Fibroblast of skin of abdomen (primary cell): ENCODE measurements around the gene AKR1B1. TPM values are rescaled to one million over a fixed set of nuclear protein-coding genes. Genes with fewer than 3 reads are reported as not detected.
A peak's percentile ranks its signal among the peaks of the same experiment; 100 is the strongest.
"Not testable (repeated sequence)": the region's sequence is repeated elsewhere in the genome, so short reads cannot be mapped to it uniquely, and the experiment has no call there.

Experiments
- DNase-seq: peaks from one replicate; pipeline ENCODE4 v3.0.0-alpha.2; 2013
- polyA plus RNA-seq, 2 experiments: library from polyadenylated mRNA; unstranded; fragments of 120-200 nt; gene quantifications; one replicate each; pipeline ENCODE4 v1.2.1, GENCODE V29; 2013; ENCODE audit not compliant: insufficient read length in 2 of 2

Gene AKR1B1
- 182 TPM for polyA plus RNA-seq (2013, experiment 1 of 2; ENCODE audit: insufficient read length)
- 180 TPM for polyA plus RNA-seq (2013, experiment 2 of 2; ENCODE audit: insufficient read length)

DNA sequence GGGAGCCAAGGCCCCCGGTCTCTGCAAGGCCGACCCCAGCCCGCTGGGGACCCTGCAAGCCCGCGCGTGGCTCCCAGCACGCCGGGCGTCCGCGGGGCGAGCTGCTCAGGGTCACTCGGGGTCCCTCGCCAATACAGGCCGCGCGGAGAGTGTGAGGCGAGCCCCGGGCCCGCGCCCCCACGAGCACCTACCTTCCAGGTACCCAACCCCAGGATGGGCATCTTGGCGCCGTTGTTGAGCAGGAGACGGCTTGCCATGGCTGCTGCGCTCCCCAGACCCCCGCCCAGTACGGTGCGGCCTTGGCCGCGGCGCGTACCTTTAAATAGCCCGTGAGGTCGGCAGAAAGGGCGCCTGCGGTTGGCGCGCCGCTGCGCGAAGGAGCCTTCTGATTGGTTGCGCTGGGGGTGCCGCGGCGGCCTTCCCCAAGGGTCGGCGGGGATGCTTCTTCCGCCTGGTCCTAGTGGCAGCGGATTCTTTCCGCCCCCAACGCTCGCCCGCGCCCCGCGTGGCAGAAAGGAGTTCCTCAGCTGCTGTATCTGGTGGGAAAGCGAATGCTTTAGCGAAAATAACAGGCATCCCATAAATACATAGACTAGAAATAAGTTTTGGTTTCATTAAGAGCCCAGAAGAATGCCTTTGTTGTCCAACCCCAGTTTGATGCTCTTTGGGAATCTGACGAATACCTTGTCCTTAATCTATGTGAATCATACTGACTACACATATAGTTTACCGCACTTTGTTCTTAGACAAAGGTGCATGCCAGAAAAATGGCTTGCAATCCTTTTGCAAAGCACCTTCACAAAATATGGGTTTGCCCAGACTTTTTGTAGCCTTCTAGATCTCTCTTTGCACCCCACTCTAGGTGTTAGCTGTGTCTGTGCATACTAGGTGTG is at the start of gene AKR1B1:
TSS of gene AKR1B1 (minus strand) at position 295 of the 893 bp plus-strand sequence. CDS start at position 257, 38 bp downstream.
- peak; percentile 93 for DNase-seq

DNA sequence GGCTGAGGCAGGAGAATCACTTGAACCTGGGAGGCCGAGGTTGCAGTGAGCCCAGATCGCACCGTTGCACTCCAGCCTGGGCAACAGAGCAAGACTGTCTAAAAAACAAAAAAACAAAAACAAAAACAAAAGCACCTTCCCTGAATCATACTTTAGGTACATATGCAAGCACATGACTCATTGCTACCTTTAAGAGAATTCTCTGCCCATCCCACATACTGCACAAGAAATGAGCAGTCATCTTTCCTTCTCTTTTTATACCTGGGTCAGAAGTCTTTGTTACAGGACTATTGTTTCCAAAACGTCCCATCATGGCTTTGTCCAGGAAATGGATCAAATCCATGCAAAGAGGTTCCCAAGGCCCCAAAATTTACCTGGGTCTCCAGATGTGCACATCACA is 47.0 kb upstream of the AKR1B1 start:
- DNase-seq = no peak

DNA sequence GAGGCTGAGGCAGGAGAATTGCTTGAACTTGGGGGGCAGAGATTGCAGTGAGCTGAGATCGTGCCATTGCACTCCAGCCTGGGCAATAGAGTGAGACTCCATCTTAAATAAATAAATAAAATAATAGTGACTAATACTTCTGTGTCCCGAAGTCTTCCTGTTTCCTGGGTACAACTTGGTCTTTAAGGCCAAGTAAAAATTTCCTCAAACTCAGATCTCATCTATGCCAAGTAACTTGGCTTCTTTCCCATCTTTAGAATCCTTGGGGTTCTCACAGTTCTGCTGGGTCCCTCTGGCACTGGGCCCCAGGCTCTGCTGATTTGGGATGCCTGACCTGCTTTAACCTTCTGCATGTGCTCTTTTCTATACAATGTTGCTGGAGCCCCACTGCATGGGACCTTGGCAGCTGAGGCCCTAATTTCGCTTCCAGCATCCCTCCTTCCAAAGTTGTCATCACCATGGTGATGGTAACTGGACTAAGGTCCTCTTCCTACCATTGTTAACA is 45.8 kb upstream of the AKR1B1 start:
- no peak for DNase-seq

DNA sequence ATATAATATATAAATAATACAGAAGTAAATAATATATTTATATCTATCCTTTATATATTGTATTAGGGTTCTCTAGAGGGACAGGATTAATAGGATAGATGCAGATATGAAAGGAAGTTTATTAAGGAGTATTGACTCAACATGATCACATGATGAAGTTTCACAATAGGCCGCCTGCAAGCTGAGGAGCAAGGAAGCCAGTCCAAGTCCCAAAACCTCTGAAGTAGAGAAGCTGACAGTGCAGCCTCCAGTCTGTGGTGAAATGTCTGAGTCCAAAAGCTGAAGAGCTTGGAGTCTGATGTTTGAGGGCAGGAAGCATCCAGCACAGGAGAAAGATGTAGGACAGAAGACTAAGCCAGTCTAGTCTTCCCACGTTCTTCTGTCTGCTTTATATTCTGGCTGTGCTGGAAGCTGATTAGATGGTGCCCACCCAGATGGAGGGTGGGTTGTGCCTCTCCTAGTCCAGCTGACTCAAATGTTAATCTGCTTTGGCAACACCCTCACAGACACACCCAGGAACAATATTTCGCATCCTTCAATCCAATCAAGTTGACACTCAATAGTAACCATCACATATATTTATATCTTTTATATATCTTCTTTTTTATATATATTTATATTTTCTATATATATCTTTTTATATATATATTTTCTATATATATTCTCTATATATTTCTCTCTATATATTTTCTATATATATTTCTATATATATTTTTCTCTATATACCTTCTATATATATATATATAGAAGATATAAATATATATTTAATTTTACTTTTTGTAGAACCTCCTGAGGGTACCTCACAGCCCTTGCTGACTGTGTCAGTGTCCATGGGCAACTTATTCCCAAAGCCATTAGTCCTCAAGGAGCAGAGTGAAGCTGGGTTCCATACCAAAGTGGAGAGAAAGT is 43.8 kb upstream of the AKR1B1 start:
- peak; percentile 11 for DNase-seq

DNA sequence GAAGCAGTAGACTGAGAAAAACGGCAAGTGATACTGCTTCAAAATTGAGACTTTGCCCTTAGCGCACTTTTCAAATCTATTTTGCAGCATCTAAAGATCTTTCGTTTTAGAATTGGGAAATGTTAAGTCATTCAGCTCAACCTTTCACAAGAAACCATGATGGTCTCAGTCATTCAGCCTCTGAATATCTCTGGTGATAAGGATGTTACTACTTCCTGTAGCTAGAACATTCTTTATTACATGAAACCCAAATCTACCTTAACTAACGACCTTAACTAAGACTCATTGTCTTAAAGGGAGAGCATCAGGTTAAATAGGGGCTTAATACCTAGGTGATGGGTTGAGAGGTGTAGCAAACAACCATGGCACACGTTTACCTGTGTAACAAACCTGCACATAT is 42.1 kb upstream of the AKR1B1 start:
- no peak for DNase-seq

DNA sequence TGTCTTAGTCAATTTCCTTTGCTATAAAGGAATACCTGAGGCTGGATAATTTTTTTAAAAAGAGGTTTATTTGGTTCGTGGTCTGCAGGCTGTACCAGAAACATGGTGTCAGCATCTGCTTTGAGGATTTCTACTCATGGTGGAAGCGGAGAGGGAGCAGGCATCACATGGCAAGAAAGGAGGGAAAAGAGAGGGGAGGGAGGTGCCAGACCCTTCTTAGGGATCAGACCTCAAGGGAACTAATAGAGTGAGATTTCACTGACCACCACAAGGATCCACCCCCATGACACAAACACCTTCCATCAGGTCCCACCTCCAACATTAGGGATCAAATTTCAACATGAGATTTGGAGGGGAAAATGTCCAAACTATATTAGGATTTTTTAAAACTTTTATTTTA is 41.5 kb upstream of the AKR1B1 start:
- no peak for DNase-seq

DNA sequence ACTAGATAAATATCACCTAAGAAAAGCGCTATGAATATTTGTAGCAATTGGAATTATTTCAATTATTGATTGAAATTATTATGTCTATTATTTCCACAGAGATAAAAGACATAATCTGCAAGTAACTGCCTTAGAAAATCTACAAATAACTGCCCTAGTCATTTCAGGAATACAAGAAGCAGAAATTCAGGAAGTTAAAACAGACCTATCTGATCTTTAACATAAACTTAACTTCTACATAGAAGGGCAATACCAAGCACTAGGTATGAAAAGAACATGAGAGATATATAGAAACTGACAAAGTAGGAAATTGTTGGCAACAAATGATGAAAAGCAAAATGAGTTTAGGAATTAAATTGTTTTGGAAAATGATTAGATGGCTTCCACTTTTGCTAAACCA is 36.6 kb upstream of the AKR1B1 start:
- DNase-seq = no peak

DNA sequence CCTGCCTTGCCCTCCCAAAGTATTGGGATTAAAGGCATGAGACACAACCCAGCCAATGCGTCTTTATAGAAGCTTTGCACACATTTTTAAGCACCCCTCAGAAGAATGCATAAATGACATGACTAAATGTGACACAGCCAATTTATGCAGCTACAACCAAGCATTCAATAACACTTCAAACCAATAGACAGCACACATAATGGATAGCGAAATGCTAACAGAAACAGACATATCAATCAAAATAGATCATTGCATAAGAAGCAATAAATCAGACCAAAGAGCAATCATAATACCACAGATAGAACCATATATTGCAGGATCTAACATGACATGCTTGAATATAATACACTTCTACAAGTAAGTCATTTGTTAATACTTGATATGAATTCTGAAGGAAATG is 34.2 kb upstream of the AKR1B1 start:
- no peak for DNase-seq

DNA sequence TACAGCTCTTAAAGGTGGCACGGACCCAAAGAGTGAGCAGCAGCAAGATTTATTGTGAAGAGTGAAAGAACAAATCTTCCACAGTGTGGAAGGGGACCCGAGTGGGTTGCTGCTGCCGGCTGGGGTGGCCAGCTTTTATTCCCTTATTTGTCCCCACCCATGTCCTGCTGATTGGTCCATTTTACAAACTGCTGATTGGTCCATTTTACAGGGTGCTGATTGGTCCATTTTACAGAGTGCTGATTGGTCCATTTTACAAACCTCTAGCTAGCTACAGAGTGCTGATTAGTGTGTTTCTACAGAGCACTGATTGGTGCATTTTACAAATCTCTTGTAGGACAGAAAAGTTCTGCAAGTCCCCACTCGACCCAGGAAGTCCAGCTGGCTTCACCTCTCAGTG is 28.8 kb upstream of the AKR1B1 start:
- not testable (repeated sequence) for DNase-seq

DNA sequence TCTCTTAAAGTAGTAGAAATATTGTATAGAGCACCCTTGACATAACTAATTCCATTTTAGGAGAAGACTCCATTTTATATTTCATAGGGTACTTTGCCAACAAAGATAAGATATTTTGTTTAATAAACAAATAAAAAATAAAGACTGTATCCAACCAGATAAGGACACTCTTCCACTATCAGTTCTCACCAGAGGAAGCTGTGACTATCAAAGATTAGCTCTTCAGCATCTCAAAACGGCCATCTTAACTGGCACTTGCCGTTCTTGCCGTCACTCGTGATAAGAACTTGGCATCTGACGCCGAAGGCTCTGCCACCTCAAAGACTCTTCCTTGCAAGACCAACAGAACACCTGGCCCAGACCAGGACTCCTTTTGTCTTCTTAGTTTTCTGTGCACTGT is 26.3 kb upstream of the AKR1B1 start:
- DNase-seq = no peak

DNA sequence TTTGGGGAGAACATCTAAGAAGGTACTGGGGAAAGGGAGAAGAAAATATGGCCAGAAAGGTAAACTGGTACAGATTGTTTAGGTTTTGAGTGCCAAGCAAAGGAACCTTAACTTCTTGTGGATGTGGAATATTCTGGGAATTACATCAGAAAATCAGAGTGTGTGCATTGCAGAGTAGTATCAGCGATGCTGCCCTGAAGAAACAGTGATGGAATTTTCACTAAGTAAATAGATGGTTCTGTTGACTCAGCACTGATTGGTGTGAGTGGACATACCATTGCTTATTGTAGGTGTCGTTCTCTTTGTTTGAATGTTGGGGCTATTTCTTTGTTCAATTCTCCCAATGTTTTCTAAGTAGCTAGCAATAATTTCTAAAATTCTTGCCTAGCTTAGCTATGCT is 24.4 kb upstream of the AKR1B1 start:
- no peak for DNase-seq

DNA sequence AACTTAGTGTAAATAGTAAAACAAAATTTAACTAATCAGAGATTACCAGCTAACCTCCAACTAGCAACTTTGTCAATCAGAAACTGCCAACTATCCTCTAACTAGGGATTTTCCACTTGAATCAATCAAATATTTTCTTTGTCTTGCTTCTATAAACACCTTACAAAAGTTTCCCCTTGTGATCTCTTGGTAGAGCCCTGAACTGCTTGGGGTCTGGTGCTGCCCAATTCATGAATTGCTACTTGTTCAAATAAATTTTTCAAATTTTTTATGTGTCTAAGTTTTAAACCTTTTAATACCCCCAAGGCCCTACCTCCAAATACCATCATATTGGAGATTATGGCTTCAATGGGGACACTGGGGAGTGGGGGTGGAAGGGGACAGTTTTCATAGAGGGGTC is 24.0 kb upstream of the AKR1B1 start:
- DNase-seq = no peak

DNA sequence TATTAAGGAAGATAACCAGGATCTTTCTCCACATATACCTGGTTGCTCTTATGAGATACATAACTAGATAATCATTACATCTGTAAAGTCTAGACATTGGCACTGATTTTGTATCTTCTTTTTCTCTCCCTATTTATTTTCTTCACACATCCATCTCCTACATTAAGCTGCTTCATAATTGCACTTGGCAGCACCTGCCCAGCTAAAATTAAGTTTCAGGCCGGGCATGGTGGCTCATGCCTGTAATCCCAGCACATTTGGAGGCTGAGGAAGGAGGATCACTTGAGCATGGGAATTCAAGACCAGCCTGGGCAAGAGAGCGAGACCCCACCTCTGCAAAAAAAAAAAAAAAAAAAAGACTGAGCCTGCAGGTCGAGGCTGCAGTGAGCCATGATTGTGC is 22.3 kb upstream of the AKR1B1 start:
- no peak for DNase-seq

DNA sequence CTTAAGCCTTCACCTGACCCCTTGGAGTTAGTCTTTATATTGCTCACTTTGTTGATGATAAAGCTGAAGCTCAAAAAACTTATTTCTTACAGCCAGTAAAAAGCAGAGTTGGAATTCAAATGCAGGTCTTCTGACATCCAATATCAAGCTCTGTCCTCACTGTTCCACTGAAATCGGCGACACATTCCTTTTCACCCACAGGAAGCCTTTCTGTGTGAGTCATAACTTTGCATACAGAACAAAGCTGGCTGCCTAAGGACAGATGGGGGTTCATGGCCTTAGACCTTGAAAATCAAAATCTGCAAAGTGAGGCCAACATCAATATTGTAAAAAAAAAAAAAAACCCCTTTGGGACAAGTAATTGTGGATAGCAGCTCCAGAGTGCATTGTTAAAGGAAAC is 21.8 kb upstream of the AKR1B1 start:
- peak; percentile 53 for DNase-seq

DNA sequence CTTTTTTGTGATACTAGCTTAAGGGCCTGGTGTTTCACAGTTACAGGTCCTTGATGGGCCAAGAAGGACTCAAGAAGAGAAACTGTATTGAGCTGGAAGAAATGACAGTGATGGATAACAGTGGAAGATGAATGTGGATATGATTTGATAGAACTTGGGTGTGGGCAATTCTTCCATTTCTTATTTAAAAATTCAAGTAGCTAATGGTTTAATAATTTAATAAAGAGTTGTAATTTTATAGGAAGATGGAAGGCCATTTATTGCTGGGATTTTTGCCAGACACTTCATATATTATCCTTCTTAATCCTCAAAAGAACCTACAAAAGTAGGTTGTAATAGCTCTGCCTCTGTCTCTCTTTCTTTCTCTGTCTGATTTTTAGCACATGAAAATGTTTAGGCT is 21.3 kb upstream of the AKR1B1 start:
- DNase-seq = no peak

DNA sequence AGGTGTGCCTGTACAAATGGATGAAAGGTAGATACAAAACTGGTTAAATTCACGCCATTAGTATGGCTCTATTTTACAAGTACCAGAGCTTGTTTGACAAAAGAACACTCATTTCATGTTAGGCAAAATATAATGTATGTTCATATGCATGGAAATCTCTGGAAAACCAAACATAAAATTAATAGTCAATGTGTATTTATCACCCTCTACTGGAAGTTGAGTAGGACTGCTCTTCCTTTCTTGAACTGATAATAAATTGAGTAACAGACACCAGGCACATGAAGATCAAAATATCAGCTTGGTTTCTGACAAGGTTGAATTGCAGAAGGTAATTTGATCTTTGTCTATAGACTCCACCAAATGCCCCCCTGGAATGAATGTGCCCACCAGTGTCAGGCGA is 19.8 kb upstream of the AKR1B1 start:
- DNase-seq = no peak

DNA sequence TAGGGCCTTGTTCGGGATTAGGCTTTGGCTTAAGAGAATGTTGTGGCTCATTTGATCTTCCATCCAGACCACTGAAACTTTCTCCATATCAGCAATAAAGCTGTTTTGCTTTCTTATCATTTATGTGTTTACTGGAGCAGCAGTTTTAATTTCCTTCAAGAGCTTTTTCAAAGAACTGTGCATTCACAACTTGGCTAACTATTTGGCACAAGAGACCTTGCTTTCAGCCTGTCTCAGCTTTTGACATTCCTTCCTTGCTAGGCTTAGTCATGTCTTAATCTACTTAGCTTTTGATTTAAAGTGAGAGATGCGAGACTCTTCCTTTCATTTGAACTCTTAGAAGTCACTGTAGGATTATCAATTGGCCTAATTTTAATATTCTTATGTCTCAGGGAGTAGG is 19.1 kb upstream of the AKR1B1 start:
- DNase-seq = peak; percentile 16

DNA sequence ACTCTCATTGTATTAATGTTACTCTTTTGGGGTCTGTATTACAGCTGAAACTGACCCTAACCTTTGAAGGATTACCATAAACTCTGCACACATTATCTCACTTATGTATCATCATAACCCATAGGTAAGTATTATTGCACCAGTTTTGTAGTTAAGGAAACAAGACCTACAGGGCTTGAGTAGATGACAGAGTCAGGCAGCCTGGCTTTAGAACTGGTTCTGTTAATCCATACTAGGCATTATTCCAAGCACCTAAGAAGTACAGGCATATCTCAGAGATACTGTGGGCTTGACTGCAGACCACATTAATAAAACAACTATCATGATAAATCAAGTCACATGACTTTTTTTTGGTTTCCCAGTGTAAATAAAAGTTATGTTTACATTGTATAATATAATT is 17.1 kb upstream of the AKR1B1 start:
- no peak for DNase-seq

DNA sequence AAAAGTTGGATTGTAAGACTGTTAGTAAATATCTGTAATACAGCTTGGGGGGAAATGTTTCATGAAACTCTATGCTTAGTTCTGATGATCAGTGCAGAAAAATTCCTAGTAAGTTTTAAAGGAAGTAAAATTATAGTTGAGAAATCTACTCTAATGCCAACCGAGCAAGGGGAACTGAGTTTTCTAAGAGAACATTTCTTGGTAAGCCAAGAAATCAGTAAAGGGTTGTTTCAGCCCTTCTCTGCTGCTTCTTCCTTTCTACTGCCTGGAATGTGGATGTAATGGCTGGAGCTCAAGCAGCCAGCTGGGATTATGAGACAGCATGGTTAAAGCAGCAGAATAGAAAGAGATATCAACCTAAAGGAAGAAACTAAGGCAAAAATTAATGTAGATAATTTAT is 15.9 kb upstream of the AKR1B1 start:
- DNase-seq = no peak

DNA sequence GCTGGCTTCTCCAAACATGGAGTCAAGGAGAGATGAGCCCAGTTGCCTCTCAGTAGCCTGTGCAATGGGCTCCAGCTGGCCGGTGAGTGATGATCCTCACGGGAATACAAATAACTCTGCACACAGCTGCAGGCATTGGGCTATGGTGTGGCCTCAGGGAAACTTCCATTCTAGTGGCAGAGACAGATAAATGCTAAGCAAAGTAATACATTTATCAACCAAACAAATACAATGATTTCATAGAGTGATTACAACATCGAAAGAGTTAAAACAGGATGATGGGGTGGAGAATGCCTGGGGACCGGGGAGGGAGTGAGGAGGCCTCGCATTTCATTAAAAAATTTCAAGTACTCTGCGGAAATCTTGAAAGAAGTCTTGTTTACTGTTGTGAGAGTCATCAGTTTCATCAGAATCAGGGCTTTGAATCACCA is 15.0 kb upstream of the AKR1B1 start:
- peak; percentile 22 for DNase-seq

DNA sequence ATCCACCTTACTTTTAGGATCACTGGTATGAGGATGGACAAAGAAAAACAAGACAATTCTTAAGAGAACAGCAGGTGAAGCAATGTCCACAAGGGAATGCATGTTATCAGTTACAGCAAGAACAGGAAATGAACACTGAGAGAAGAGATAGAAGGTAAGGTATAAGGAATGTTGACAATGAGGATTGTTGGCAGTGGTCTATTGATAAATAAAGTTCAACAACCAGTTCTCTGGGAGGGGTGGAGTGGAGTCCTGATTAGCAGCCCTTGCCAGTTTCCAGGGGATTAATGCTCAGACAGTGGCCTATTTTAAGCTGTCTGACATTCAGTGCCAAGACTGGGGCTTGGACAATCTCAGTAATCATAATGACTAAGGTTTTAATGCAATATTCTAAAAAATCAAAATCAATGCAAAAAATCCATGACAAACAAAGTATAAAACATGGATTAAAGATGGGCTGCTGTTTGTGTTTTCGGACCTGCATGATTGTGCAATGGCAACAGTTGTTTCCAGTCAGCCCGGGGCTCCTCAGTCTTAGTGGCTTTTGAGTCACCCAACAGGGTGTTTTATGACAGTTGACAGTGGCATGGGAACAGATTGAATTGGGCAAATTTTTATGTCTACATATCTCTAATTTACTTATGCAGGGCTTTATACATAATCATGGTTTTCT is 13.8 kb upstream of the AKR1B1 start:
- no peak for DNase-seq

DNA sequence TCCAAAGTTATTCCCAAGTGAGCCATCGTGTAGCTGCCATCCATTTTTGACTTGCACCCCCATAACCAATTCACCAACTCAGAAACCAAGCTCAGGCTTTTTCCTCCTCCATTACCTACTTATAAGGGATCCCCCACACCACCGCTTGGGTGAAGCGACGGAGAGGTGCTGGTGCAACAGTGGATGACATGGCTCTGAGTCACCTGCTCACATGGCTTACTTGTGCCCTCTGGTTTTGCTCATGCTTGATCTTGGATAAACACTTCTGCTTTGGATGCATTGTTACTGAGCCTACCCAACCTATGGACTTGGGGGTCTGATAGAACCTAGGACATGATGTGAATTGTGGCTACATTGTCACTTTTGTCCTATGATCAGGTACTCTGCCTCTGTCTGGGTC is 12.0 kb upstream of the AKR1B1 start:
- DNase-seq = peak; percentile 33

DNA sequence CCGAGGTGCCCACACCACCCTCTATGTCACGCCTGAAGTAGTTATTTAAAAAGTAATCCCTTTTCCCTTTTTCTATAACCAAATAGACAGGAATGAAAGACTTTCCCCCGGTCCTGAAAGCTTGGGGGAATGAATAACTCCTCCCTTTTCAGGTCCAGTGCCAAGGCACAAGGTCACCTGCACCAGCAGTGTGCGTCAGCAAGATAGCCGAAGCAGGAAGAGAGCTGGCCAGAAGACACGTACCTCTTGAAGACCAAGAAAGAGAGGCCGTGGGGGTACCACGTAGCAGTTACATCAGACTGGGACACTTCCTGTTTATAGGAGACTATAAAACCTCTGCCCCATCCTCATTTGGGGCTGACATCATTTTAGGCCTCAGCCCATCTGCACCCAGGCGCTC is 10.7 kb upstream of the AKR1B1 start:
- no peak for DNase-seq
